ENCODE data around the gene UNC13B. TPM values are rescaled to one million over a fixed set of nuclear protein-coding genes. Genes with fewer than 3 reads are reported as not detected.
"Not testable (repeated sequence)": the region's sequence is repeated elsewhere in the genome, so short reads cannot be mapped to it uniquely, and the experiment has no call there.

UNC13B gene
- total RNA-seq, 1 donor from 2014 or later: 111 TPM

GRCh38 chr9:35136866-35137265, 24.9 kb upstream of the UNC13B start:
- Mint-ChIP-seq H3K9me3 (ENCODE audit: low read depth) (peaks cover 21% of the 10 kb centered on the region), H3K4me3 (ENCODE audit: low read depth) (no peak overlapping the region), H3K36me3 (ENCODE audit: insufficient read depth) (peaks cover 2% of the 10 kb centered on the region), H3K27me3 (no peaks in the 10 kb centered on the region), H3K4me1 (ENCODE audit: low read depth) (peaks cover 4% of the 10 kb centered on the region), H3K27ac (no peak overlapping the region)
- DNase-seq (ENCODE audit: low spot score, unreplicated experiment): no peak
- TF ChIP-seq CTCF (IDR thresholded peaks at IDR 0.05; ENCODE audit: unreplicated experiment): no peak

GRCh38 chr9:35140093-35140492, 21.7 kb upstream of the UNC13B start:
- H3K27me3 Mint-ChIP-seq: no peaks in the 10 kb centered on the region
- DNase-seq (ENCODE audit: low spot score, unreplicated experiment): no peak
- peaks cover 9% of the 10 kb centered on the region for H3K9me3 Mint-ChIP-seq (ENCODE audit: low read depth)
- no peak overlapping the region for H3K27ac Mint-ChIP-seq
- TF ChIP-seq CTCF (IDR thresholded peaks at IDR 0.05; ENCODE audit: unreplicated experiment): no peak
- H3K36me3 Mint-ChIP-seq (ENCODE audit: insufficient read depth): no peaks in the 10 kb centered on the region
- peaks cover 4% of the 10 kb centered on the region for H3K4me1 Mint-ChIP-seq (ENCODE audit: low read depth)
- H3K4me3 Mint-ChIP-seq (ENCODE audit: low read depth): no peak overlapping the region

- H3K27ac Mint-ChIP-seq: no peak overlapping the region
- peaks cover 3% of the 10 kb centered on the region for H3K4me1 Mint-ChIP-seq (ENCODE audit: low read depth)
- TF ChIP-seq CTCF (IDR thresholded peaks at IDR 0.05; ENCODE audit: unreplicated experiment): no peak
- no peaks in the 10 kb centered on the region for H3K36me3 Mint-ChIP-seq (ENCODE audit: insufficient read depth)
- no peak overlapping the region for H3K4me3 Mint-ChIP-seq (ENCODE audit: low read depth)
- no peaks in the 10 kb centered on the region for H3K27me3 Mint-ChIP-seq
- H3K9me3 Mint-ChIP-seq (ENCODE audit: low read depth): peaks cover 13% of the 10 kb centered on the region
- no peak for DNase-seq (ENCODE audit: low spot score, unreplicated experiment)
These were observed 19.8 kb upstream of the UNC13B start for GRCh38 chr9:35142037-35142436.

DNA sequence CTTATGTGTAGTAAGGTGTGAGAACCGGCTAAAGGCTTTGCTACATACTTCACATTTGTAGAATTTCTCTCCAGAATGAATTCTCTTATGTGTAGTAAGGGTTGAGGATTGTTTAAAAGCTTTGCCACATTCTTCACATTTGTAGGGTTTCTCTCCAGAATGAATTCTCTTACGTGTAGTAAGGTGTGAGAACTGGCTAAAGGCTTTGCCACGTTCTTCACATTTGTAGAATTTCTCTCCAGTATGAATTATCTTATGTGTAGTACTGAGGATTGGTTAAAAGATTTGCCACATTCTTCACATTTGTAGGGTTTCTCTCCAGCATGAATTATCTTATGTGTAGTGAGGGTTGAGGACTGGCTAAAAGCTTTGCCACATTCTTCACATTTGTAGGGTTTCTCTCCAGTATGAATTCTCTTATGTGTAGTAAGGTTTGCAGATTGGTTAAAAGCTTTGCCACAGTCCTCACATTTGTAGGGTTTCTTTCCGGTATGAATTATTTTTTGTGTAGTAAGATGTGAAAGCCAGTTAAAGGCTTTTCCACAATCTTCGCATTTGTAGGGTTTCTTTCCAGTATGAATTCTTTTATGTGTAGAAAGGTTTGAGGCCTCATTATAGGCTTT, 13.8 kb upstream of the UNC13B start:
- not testable (repeated sequence) for H3K4me1 Mint-ChIP-seq (ENCODE audit: low read depth); DNase-seq (ENCODE audit: low spot score, unreplicated experiment); H3K27ac Mint-ChIP-seq; H3K36me3 Mint-ChIP-seq (ENCODE audit: insufficient read depth); H3K27me3 Mint-ChIP-seq; H3K4me3 Mint-ChIP-seq (ENCODE audit: low read depth)
- H3K9me3 Mint-ChIP-seq (ENCODE audit: low read depth): peaks cover 32% of the 10 kb centered on the region

DNA sequence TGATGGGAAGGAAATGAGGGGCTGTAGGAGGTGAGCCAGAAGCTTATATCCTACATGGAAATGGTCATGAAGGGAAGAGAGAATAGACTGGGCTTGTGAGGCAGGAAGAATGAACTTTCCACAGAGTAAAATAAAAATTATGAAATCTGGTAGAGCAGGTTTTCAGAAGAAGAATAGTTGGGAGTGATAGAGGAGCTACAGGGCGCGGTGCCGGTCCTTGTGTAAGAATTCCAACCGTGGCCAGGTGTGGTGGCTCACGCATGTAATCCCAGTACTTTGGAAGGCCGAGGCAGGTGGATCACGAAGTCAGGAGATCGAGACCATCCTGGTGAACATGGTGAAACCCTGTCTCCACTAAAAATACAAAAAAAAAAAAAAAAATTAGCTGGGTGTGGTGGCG, 8.9 kb upstream of the UNC13B start:
- Mint-ChIP-seq H3K36me3 (ENCODE audit: insufficient read depth) (peaks cover 7% of the 10 kb centered on the region), H3K4me1 (ENCODE audit: low read depth) (no peaks in the 10 kb centered on the region), H3K9me3 (ENCODE audit: low read depth) (peaks cover 21% of the 10 kb centered on the region), H3K27me3 (no peaks in the 10 kb centered on the region), H3K4me3 (ENCODE audit: low read depth) (no peak overlapping the region), H3K27ac (no peak overlapping the region)
- TF ChIP-seq CTCF (IDR thresholded peaks at IDR 0.05; ENCODE audit: unreplicated experiment): no peak
- DNase-seq (ENCODE audit: low spot score, unreplicated experiment): no peak

DNA sequence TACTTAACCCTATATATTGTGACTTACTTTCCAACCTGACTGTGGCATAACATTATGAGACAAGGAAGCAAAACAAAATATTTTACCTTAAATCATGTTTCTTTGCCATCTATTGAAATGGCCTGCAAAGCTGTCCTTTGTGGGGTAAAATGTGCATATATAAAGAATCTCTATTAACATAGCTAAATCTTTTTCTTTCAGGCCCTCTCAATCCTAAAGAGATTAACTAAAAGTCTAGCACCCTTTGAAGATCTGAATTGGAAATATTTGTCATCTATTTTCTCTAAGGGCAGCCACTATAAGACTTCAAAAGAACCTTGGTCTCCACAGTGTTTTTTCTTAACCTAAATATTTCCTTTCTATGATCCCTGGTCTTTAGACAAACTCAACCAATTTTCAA, 5.0 kb upstream of the UNC13B start:
- Mint-ChIP-seq H3K9me3 (ENCODE audit: low read depth) (no peaks in the 10 kb centered on the region), H3K4me1 (ENCODE audit: low read depth) (peaks cover 4% of the 10 kb centered on the region), H3K36me3 (ENCODE audit: insufficient read depth) (peaks cover 2% of the 10 kb centered on the region), H3K27me3 (no peaks in the 10 kb centered on the region), H3K27ac (no peak overlapping the region), H3K4me3 (ENCODE audit: low read depth) (no peak overlapping the region)
- TF ChIP-seq CTCF (IDR thresholded peaks at IDR 0.05; ENCODE audit: unreplicated experiment): no peak
- no peak for DNase-seq (ENCODE audit: low spot score, unreplicated experiment)

DNA sequence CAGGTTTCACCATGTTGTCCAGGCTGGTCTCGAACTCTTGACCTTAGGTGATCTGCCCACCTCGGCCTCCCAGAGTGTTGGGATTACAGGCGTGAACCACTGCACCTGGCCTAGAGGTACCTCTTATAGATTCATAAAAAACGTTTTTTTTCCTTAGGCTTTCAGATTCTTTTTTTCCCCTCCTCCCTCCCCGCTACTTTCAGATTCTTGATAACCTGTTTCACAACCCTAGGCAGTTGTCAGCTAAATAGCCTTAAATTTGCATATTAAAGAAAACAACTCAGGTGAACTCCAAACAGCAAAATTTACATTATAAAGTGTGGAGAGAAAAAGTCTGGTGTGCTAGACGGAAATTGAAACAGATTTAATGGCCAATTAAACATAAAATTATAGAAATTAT, 4.0 kb upstream of the UNC13B start:
- not testable (repeated sequence) for H3K4me1 Mint-ChIP-seq (ENCODE audit: low read depth); H3K9me3 Mint-ChIP-seq (ENCODE audit: low read depth); H3K27me3 Mint-ChIP-seq; DNase-seq (ENCODE audit: low spot score, unreplicated experiment); H3K4me3 Mint-ChIP-seq (ENCODE audit: low read depth); H3K36me3 Mint-ChIP-seq (ENCODE audit: insufficient read depth); H3K27ac Mint-ChIP-seq
